Measurements from ENCODE around the gene SMIM45.

Gene SMIM45

DNA sequence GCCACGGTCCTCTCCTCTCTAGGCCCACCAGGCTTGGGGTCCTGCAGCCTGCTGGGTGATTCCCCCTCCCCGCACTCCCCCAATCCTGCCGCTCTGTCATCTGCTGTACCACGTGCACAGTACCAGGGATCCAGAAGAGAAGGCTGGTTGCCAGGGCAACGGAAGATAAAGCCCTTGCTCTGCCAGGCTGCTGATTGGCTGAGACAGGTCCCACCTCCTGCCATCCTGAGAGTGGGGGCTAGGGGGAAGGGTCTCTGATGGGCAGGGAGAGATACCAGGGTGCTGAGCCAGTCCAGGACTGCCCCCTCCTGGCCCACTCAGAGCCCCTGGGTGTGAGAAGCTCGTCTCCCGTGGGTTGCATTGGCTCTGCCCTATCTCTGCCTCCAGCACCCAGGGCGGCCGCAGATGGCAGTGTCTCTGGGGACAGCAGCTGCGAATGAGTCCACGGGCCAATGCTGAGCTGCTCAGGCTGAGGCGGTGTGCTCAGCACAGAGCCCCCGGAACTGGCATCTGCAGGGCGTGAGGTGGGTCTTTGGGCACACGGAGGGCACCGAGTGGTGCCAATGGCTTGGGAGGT is at the start of gene SMIM45:
TSS of gene SMIM45 (plus strand) at position 253 of the 577 bp plus-strand sequence.
- peak in 50 of 51 donors; percentile 26 to 94 (median 81) for DNase-seq

DNA sequence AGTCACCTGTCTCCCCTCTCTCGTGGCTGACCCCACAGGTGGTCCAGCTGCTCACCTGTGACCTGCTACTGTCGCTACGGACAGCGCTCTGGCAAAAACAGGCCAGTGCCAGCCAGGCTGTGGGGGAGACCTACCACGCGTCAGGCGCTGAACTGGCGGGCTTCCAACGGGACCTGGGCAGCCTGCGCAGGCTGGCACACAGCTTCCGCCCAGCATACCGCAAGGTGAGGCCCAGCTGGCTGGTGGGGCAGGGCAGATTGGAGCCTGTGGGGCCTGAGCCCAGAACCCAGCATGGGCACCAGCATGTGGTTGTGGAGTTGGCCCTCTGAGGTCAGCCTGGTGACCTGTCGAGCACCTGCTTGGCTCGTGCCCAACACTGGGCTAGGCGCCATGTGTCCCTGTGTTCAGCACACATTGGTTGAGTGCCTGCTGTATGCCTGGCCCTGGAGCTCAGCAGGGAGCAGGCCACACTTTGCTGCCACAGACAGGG is 49.0 kb upstream of the SMIM45 start:
- peak in 2 of 51 donors; percentile 12 to 24 for DNase-seq

DNA sequence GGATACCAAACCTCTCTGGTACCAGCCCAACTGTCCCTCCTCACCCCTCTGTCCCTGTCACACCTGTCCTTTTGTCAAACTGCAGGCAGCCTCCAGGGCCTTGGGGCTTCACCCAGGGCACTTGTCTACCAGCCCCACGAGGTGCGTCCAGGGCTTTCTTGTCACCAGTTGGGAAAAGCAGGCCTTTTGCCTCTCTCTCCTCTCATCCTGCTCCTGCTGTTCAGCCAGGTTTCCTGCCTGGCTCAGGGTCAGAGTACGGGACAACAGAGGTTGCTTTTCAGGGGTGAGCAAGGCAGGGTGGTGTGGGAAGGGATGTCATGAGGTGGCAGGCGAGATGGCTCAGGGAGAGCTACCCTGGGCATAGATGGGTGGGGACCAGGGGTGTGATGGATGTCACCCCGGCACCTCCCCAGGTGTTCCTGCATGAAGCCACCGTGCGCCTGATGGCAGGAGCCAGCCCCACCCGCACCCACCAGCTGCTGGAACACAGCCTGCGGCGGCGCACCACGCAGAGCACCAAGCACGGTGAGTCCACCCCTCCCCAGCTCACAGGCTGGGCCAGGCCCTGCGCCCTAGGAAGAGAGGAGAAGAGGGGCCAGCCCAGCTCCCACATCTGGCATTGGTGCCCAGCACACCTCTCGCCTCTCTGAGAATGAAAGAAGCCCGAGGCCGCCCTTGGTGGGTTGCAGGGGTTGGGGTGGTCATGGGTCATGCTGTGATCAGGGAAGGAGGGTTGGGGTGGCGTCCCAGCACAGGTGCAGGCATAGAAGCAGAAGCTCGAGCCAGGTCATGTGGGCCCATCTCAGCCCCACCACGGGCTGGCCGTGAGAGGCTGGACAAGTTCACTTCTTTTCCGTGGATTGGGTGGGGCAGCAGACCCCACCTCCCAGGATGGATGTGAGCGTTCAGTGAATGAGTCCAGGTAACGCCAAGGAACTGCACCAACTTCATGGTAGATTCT is 47.2 kb upstream of the SMIM45 start:
- DNase-seq = no peak

DNA sequence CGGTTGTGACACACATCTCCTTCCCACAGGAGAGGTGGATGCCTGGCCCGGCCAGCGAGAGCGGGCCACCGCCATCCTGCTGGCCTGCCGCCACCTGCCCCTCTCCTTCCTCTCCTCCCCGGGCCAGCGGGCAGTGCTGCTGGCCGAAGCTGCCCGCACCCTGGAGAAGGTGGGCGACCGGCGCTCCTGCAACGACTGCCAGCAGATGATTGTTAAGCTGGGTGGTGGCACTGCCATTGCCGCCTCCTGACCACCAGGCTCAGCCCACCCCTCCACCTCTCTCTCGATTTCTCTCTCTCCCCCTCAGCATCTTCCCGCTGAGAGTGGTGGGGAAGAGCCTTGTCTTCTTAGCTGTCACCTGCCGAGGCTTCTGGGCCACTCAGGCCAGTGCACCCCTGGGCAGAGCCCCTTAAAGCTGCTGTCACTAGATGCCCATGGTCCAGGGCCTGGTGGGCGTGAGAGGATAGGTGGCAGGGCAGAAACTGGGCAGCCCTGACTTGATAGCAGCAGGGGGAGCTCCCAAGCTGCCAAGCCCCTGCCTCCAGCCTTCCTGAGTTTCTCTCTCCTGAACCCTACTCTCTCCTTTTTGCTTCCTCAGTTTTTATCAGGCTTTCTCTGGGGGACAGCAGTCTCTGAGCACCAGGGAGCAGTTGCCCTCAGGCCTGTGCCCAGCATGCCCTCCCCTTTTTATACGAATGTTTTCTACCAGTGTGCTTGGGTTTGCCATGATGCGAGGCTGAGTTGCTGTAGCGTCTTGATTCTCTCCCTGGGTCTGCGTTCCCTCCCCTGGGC is 46.3 kb upstream of the SMIM45 start:
- no peak for DNase-seq

DNA sequence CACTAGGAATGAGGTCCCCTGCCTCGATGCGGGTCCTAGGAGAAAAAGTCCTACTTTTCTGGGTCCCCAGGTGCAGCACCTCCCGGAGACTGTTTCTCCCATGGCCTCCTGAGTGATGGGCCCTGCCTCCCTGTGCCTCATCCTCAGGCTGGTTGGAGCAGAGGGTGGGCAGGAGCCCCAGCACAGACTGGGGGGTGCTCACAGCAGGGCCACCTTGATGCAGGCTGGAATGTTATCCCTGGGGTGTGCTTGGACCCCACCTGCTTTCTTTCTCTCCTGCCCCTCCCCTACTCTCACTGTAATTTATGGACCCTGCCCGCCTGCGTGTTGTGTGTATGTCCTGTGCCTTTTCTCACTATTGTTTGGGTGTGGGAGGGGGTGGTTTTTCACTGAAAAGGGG is 45.1 kb upstream of the SMIM45 start:
- no peak for DNase-seq

DNA sequence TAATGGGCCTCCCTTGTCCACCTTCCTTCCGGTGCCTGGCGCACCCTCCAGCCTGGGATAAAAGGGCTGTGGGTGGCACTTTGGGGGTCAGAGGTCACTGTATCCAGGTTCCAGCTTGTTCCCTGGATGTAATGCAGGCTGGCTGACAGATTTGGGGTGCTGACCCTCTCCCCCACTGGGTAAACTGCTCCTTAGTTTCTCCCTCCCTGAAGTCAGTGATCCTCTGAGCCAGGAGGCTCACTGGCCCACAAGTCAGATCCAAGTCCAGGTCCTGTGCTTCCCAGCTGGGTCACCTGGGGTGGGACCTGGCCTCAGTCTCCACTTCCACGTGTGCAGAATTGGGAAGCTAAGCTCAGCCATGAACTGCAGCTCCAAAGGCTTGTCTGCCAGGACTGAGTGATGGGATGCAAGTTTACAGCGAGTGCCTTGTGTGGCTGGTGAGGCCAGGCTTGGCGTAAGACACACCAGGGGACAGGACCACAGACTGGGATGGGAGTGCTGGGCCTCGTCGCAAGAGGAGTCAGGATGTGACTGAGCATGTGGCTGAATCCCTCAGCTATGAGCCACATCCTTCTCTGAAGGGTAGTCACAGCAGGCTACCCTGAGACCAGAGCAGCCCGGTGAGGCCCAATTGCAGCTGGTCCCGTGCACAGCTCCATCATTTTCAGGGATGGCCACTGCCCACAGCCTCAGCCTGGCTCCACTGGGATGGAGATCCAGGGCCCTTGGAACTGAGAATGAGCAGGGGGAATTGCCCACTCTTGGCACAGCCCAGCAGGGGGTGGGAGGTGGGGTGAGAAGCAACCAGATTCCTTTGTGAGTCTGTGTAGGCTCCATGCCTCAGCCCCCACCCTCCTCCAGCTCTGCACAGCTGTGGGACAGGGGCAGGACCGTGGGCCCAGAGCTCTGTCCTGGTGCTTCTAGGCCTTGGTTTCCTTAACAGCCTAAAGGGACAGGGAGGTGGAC is 44.2 kb upstream of the SMIM45 start:
- no peak for DNase-seq

DNA sequence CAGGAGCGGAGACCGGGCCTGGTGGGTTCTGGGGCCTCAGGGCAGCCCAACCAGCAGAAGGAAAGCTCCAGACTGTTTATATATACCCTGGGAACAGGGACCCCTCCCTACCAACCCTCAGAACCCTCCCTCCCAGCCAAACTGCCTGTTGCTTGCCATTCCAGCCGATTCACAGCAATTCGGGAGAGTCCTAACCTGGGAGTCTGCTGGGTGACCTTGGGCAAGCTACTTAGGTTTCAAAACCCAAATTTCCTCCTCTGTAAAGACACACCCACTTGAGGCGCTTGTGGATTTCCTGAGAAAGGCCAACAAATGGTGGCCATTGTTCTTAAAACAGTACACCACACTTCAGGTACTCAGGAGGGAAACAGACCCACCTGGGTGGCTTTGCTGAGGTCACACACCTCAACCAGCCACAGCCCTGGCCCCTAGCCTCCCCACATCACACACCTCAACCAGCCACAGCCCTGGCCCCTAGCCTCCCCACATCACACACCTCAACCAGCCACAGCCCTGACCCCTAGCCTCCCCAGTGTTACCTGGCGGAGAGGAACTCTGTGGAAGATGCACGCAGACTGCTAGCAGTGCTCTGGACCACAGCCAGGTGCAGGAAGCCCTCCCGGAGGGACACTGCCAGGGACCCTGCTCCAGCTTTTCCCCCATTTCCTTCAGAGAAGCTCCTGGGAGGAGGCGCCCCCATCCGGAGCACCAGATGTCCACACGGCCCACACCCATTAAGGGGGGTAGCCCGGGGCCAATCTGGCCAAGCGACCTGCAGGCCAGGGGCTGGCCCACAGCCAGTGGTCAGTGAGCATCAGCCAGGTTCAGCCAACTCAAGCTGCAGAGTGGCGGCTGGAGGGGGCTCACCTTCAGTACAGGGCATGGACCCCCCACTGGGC is 43.3 kb upstream of the SMIM45 start:
- DNase-seq = peak in 1 of 51 donors; percentile 16

DNA sequence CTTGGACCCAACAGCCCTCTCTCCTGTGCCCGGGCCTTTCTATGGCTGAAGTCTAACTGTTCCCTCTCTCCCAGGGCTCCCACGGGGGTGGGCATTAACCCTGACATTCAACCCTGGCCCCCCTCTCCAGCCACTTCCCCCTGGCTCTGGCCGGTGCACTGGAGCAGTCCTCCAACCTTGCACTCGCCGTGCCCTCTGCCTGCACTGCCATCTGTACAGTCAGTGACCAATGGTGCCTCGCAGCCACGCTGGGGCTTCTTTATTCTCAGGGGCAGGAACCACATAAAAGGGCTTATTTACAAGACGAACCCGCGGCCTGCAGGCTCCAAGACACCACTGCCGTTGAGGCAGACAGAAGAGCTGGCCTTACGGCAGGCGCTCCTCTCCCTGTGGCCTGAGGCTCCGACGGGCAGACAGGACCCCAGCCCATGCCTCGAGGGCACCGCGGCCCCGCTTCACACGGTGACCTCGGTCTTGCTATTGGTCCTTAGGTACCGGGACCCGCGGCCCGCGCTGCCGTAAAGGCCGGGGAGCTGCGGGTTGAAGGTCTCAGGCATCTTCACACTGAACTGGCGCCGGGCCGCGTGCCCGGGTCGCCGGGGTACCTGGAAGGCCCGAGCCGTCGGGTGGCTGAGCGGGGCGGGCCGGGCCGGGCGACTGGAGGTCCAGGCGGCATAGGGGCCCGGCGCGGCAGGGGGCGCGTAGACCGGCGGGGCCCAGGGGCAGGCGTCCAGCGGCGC is 42.5 kb upstream of the SMIM45 start:
- DNase-seq = peak in 7 of 51 donors; percentile 8 to 31 (median 18)

DNA sequence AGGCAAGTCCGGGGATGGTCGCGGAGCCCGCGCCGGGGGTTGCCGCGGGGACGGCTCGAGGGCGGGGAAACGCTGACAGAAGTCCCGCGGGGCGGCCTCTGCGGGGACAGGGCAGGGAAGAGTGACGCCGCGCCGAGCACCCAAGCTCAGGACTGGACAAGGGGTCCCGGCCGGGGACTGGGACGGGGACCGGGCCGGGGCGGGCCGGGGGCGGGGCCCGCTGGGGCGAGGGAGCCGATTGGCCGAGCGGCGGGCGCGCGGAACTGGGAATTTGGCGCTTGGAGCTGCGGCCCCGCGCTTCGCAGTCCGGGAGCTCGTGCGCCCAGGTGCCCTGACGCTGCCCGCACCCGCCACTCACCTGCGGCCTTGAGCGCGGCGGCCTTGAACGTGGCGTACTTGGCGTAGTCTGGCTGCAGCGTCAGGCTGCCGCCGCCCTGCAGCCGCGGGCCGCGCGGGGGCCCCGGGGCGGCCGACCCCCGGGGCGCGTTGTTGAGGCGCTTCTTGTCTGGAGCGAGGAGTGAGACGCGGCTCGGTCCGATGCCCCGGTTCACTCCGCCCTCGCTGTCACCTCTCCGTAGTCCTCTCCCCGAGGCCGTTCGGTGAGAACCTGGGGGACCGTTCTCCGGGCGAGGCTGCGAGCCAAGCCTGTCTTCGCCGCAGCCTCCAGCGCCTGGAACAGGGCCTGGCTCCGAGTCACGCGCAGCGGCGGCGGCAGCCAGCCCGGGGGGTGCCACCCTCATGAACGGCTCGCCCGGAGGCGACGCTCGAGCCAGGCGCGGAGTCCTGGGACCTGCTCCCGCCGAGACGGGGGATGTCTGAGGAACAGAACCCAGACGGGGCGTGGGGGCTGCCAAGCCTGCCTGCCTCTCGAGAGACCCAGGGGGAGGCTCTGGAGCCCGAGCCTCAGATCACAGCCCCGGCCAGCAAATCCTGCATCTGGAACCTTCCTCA is 41.6 kb upstream of the SMIM45 start:
- peak in 37 of 51 donors; percentile 16 to 78 (median 42) for DNase-seq

DNA sequence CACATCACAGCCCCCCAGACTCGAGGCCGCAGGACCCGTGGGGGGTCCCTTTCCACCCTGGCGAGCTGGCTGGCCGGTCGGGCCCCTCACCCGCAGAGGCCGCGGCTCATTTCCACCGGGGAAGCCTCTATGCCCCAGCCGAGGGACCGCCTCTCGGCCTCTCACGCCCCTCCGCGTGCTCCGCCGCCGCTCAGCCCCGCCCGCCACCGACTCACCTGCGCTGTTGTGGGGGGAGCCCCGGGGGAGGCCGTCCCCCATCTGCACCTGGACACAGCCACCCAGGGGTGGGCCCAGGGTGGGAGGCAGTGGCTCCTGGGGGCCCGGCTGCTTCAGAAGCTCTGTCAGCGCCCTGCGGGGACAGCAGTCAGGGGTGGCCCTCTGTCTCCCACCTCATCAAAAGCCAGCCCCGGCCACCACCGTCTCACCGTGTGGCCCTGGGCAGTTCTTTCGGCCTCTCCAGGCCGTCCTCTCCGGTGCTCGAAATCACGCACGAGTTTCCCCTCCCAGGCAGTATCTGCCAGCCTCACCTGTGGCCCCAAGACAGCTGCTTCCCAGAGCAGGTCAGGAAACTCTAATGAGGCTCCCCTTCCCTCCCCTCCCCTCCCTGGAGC is 40.8 kb upstream of the SMIM45 start:
- no peak for DNase-seq

DNA sequence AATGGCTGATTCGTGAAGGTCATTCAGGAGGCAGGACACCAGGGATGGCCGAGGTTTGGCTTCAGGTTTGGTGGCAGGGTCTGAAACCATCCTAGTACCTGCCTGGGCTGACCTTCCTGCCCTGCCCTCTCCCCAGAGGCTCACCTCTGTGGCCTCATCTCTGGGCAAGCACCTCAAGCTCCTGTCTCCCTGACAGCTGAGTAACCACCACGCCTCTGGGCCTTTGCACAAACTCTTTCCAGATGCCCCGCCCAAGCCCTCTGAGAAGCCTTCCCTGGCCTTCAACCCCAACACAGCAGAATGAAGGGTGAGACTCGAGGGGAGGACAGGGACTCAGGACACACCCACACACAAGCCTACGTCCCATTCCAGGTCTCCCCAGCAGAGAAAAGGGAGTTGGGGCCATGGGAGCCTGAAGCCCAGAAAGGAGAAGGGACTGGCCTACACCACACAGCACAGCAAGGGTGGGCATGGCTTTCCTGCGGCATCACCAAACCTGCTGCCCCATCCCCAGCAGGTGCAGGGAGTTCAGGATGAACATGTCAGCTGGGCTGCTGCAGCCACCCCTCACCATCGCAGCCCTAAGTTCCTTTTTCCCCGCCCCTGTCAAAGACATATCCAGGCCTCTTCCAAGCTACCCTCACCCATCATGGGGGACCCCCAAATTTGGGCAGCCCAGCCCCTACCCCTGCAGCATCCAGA is 39.5 kb upstream of the SMIM45 start:
- DNase-seq = no peak

DNA sequence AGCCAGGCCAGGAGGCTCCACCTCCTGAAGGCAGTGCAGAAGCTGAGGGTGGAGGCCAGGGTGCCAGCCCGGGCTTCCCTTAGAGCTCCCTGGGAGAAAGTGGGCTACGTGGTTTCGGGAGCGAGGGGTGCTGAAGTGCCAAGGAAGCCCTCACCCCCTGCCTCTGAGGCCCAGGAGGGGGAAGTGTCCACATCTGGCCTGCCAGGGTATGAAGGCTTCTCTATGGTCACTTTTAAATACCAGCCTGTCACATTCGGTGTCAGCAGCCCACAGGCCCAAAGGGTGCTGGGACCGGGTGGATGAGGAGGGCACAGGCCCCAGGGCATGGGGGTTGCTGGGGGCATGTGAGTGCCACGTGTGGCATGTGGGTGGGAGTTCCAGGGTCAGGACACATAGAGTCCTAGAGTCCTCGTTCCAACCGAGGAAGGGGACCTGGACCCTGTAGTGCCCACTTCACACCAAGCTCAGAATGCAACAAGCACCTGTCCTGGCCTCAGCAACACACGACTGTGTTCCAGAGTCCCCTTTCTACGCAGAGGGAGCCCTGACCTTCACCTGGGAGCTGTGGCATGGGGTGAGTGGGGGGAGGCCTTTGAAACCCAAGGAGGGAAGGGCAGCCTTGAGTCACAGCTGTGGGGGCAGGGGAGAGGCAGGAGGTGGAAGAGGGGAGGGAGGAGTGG is 38.8 kb upstream of the SMIM45 start:
- no peak for DNase-seq

DNA sequence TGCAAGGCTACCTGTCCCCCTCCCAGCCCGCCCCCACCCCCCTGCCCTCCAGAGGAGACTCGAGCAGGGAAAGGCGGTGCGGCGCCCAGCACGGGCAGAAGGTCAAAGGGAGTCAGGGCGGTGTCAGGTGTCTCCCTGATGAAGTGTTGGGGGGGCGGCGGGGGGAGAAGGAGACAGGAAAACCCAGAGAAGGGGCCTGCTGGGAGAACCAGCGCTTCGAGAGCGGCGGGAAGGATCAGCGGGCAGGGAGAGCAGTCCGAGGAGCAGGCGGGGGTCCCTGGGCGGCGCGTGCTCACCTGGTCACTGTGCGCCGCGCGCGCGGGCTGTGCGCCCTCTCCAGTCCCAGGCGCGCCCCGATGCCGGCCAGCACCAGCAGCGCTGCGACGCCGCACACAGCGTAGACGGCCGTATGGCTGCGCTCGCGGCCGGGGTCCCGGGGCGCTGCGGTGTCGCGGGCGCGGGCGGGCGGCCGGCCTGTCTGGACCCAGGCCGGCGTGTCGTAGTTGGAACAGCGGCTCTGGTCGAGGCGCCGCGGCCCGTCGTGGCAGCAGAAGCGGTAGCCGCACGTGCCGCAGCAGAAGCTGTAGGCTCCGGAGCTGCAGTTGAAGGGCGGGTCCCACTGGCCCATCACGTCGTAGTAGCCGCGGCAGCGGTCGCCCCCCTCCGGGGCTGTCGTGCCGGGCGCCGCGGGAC is 38.0 kb upstream of the SMIM45 start:
- DNase-seq = no peak

DNA sequence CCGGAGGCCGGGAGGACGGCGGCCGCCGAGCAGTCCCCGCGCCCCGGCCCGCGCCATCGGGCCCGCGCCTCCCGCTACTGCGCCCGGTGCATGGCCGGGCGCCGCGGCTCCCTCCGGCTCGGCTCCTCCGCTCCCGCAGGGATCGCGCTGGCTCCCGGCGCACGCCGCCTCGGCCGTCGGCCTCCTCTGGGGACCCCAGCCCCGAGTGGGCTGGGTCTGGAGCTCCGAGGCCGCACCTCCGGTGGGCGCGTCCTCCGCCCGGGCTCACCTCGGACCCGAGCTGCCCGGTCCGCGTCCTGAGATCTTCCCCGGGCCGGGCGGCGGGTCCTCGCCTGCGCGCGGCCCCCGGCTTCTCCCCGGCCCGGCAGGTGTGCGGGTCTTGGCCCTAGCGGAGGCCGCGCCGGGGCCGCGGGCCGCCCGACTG is 37.3 kb upstream of the SMIM45 start:
- no peak for DNase-seq
